HEK293 (cell line): ENCODE results near the gene TP63.

Source experiments
- BCL6B ChIP-seq: fragments of 450-650 bp; formaldehyde crosslinking; IDR thresholded peaks from 2 replicates; pipeline ENCODE4 v1.5.1; 2017; ENCODE audit warnings: missing biosample characterization, missing genetic modification characterization
- CTCF ChIP-seq: fragments of 450-650 bp; formaldehyde crosslinking; IDR thresholded peaks from 2 replicates; pipeline ENCODE4 v1.5.1; 2016; ENCODE audit warnings: missing biosample characterization, missing genetic modification characterization
- ELK4 ChIP-seq: IDR thresholded peaks from 2 replicates; pipeline ENCODE4 v1.6.1; 2011; ENCODE audit warnings: mild to moderate bottlenecking, low read depth, low read length, borderline replicate concordance
- IKZF3 ChIP-seq: fragments of 450-650 bp; IDR thresholded peaks from 2 replicates; pipeline ENCODE4 v1.5.0; 2018; ENCODE audit warnings: missing biosample characterization, mild to moderate bottlenecking, missing genetic modification characterization, moderate library complexity
- KLF9 ChIP-seq: fragments of 450-650 bp; formaldehyde crosslinking; IDR thresholded peaks from 2 replicates; pipeline ENCODE4 v1.5.1; 2016; ENCODE audit warnings: missing biosample characterization, missing genetic modification characterization, low read depth
- ZNF157 ChIP-seq: fragments of 450-650 bp; formaldehyde crosslinking; IDR thresholded peaks from 2 replicates; pipeline ENCODE4 v1.5.1; 2016; ENCODE audit warnings: missing biosample characterization, missing genetic modification characterization
- ZNF184 ChIP-seq: fragments of 450-650 bp; IDR thresholded peaks from 2 replicates; pipeline ENCODE4 v1.5.1; 2018; ENCODE audit warnings: missing biosample characterization, mild to moderate bottlenecking, missing genetic modification characterization
- ZNF211 ChIP-seq: fragments of 450-650 bp; formaldehyde crosslinking; IDR thresholded peaks from 2 replicates; pipeline ENCODE4 v1.5.1; 2016; ENCODE audit warnings: low read depth, missing biosample characterization, missing genetic modification characterization
- ZNF501 ChIP-seq: fragments of 450-650 bp; formaldehyde crosslinking; IDR thresholded peaks from 2 replicates; pipeline ENCODE4 v1.5.1; 2016; ENCODE audit warnings: missing biosample characterization, missing genetic modification characterization

GRCh38 chr3:189772584-189772983, 141.4 kb downstream of the TP63 start:
- TF ChIP-seq ZNF501 (tag by site-specific recombination) (no peak), ZNF211 (tag by site-specific recombination) (no peak), ELK4 (no peak), ZNF157 (tag by site-specific recombination) (no peak), CTCF (tag by site-specific recombination) (no peak), KLF9 (tag by site-specific recombination) (no peak), ZNF184 (no peak), BCL6B (tag by site-specific recombination) (no peak), IKZF3 (tag by site-specific recombination) (no peak)
